Endothelial cell of umbilical vein (primary cell): Measurements from ENCODE around the gene SNRNP200. TPM values are rescaled to one million over a fixed set of nuclear protein-coding genes. Genes with fewer than 3 reads are reported as not detected.

ENCODE experiments used
- BruUV-seq: library from RNA; stranded (reverse); fragments of 400-500 nt; replicated peaks from 2 replicates; lab custom pipeline; 2021; lab: Mats Ljungman, UMichigan
- CTCF ChIA-PET: fragments of 300-600, 350-600 bp; sonication (Branson Sonifier 250); formaldehyde crosslinking; loops from one replicate; lab custom pipeline; 2021; ENCODE audit warnings: antibody characterized with exemption, inconsistent platforms; lab: Charles Lee
- POLR2A ChIA-PET: fragments of 300-600, 350-600 bp; sonication (Branson Sonifier 250); formaldehyde crosslinking; loops from one replicate; lab custom pipeline; 2021; ENCODE audit warnings: antibody characterized with exemption, inconsistent platforms; lab: Charles Lee
- DNase-seq: peaks from one replicate; pipeline ENCODE4 v3.0.0-alpha.2; 2011; ENCODE audit warnings: low read depth, low spot score
- FAIRE-seq: peaks from 2 replicates; lab custom pipeline; 2011; peaks lifted over from hg19 to GRCh38; lab: Jason Lieb, UNC
- H2AFZ ChIP-seq: 2 replicates; pipeline ENCODE4 v1.6.0; 2012; ENCODE audit warnings: low read depth, low read length, control low read depth, inconsistent platforms
- H3K27ac ChIP-seq: 2 replicates; pipeline ENCODE4 v1.5.1; 2011; ENCODE audit warnings: low read depth, mild to moderate bottlenecking, control low read depth, low read length, moderate library complexity; ENCODE audit not compliant: insufficient read depth
- H3K27me3 ChIP-seq, 2 experiments: 2 replicates each; pipeline versions ENCODE4 v1.6.0 to v1.6.1; 2011; ENCODE audit warnings: low read length in 2 of 2, mixed read lengths in 1 of 2; ENCODE audit not compliant: control insufficient read depth in 2 of 2, insufficient read depth in 2 of 2
- H3K36me3 ChIP-seq, 2 experiments: 2 replicates in 1 of 2; 3 replicates in 1 of 2; pipeline ENCODE4 v1.5.1; 2011; ENCODE audit warnings: low read length in 2 of 2, mild to moderate bottlenecking in 1 of 2, moderate library complexity in 1 of 2; ENCODE audit not compliant: control insufficient read depth in 2 of 2, insufficient read depth in 2 of 2; ENCODE audit errors: extremely low read depth in 1 of 2
- H3K4me1 ChIP-seq: 3 replicates; pipeline ENCODE4 v1.5.1; 2011; ENCODE audit warnings: mild to moderate bottlenecking, low read length; ENCODE audit not compliant: control insufficient read depth, insufficient read depth; ENCODE audit errors: extremely low read depth
- H3K4me2 ChIP-seq: 2 replicates; pipeline ENCODE4 v1.6.1; 2011; ENCODE audit warnings: low read length, control low read depth, mixed read lengths; ENCODE audit not compliant: insufficient read depth
- H3K4me3 ChIP-seq, 3 experiments: fragments of 200-600 bp in 1 of 3; sonication (generic), shearing (Covaris generic) in 1 of 3; replicated peaks in 1 of 3; 2 replicates each; pipeline ENCODE4 v1.5.1; 2011 to 2016; ENCODE audit warnings: control low read depth in 3 of 3, low read length in 3 of 3, mild to moderate bottlenecking in 2 of 3, inconsistent platforms in 1 of 3, low read depth in 1 of 3, moderate library complexity in 1 of 3; ENCODE audit not compliant: insufficient read depth in 1 of 3
- H3K79me2 ChIP-seq: 2 replicates; pipeline ENCODE4 v1.6.0; 2012; ENCODE audit warnings: low read length, inconsistent platforms; ENCODE audit not compliant: control insufficient read depth, insufficient read depth
- H3K9ac ChIP-seq: replicated peaks from 2 replicates; pipeline ENCODE3; 2011; ENCODE audit warnings: low read length, control low read depth; ENCODE audit not compliant: insufficient read depth; ENCODE audit errors: extremely low read depth
- H3K9me1 ChIP-seq: replicated peaks from 3 replicates; pipeline ENCODE4 v1.6.0; 2011; ENCODE audit warnings: mild to moderate bottlenecking, low read length; ENCODE audit not compliant: control insufficient read depth, insufficient read depth; ENCODE audit errors: extremely low read depth
- H3K9me3 ChIP-seq: replicated peaks from 2 replicates; pipeline ENCODE4 v1.5.1; 2012; ENCODE audit warnings: low read length, inconsistent platforms; ENCODE audit not compliant: control insufficient read depth, insufficient read depth
- H4K20me1 ChIP-seq: replicated peaks from 2 replicates; pipeline ENCODE3; 2011; ENCODE audit warnings: mild to moderate bottlenecking, low read length; ENCODE audit not compliant: control insufficient read depth, insufficient read depth; ENCODE audit errors: extremely low read depth
- EZH2 ChIP-seq: IDR thresholded peaks from 2 replicates; pipeline ENCODE4 v1.6.1; 2012; ENCODE audit warnings: borderline replicate concordance, low read depth, mild to moderate bottlenecking, moderate library complexity, low read length, inconsistent platforms; ENCODE audit not compliant: severe bottlenecking
- FOS ChIP-seq: IDR thresholded peaks from 2 replicates; pipeline ENCODE4 v1.6.1; 2011; ENCODE audit warnings: mild to moderate bottlenecking, low read length, moderate library complexity, borderline replicate concordance; ENCODE audit not compliant: insufficient read depth
- GATA2 ChIP-seq: IDR thresholded peaks from 2 replicates; pipeline ENCODE4 v1.7.0; 2011; ENCODE audit warnings: low read depth, mild to moderate bottlenecking, moderate library complexity, mixed read lengths, low read length; ENCODE audit not compliant: insufficient read length, insufficient read depth
- JUN ChIP-seq: IDR thresholded peaks from 2 replicates; pipeline ENCODE4 v1.6.1; 2011; ENCODE audit warnings: borderline replicate concordance, low read depth; ENCODE audit not compliant: insufficient read length, insufficient read depth
- MYC ChIP-seq: IDR thresholded peaks from one replicate; pipeline ENCODE4 v1.6.1; 2011; ENCODE audit warnings: mild to moderate bottlenecking, low read depth, low read length
- POLR2A ChIP-seq: IDR thresholded peaks from 2 replicates; pipeline ENCODE4 v1.6.1; 2012; ENCODE audit warnings: low read depth, mild to moderate bottlenecking, control low read depth, low read length
- POLR2AphosphoS5 ChIP-seq: IDR thresholded peaks from 2 replicates; pipeline ENCODE4 v1.6.1; 2012; ENCODE audit warnings: low read depth, mild to moderate bottlenecking, control low read depth, low read length, moderate library complexity; ENCODE audit not compliant: insufficient read depth
- dilution Hi-C: fragments of 300-500 bp; cut with MboI; formaldehyde crosslinking; loops from one replicate; pipeline ENCODE4 v1.15.0; 2019; ENCODE audit warnings: low sequenced_read_pairs; ENCODE audit not compliant: extremely low pct_ligation_motif_present
- intact Hi-C: fragments of 100-400 bp; cut with micrococcal nuclease; formaldehyde crosslinking; loops from one replicate; pipeline ENCODE4 v1.10.0; 2022
- polyA plus RNA-seq, 4 experiments: library from polyadenylated mRNA; depleted of rRNA in 3 of 4; stranded (reverse) in 3 of 4; unstranded in 1 of 4; fragments of >200 nt; gene quantifications; 2 replicates each; pipeline versions ENCODE4 v1.2.1 to v1.2.3, GENCODE V29; 2011 to 2012; ENCODE audit warnings: missing spikeins in 1 of 4
- total RNA-seq: library from RNA; stranded (reverse); gene quantifications from 2 replicates; pipeline ENCODE4 v1.2.3, GENCODE V29; 2021
- TF ChIP-seq, protein P1 (sequence below): IDR thresholded peaks from 2 replicates; pipeline ENCODE4 v1.6.1; 2011; ENCODE audit not compliant: insufficient read depth, insufficient read length
- TF ChIP-seq, protein P2 (sequence below), 2 donors: IDR thresholded peaks; 1 replicate in 1 of 2; 2 replicates in 1 of 2; pipeline ENCODE4 v1.5.1; 2011; ENCODE audit warnings: low read length in 2 of 2, mild to moderate bottlenecking in 2 of 2, moderate library complexity in 2 of 2, control low read depth in 1 of 2, inconsistent platforms in 1 of 2, low read depth in 1 of 2; ENCODE audit not compliant: insufficient read depth in 1 of 2; ENCODE audit errors: extremely low read depth in 1 of 2

SNRNP200 gene
- total and polyA plus RNA-seq, 2 donors (not counting 3 experiments of a cell fraction or from before 2014, with no cell fraction given) = 124 to 155 TPM

DNA sequence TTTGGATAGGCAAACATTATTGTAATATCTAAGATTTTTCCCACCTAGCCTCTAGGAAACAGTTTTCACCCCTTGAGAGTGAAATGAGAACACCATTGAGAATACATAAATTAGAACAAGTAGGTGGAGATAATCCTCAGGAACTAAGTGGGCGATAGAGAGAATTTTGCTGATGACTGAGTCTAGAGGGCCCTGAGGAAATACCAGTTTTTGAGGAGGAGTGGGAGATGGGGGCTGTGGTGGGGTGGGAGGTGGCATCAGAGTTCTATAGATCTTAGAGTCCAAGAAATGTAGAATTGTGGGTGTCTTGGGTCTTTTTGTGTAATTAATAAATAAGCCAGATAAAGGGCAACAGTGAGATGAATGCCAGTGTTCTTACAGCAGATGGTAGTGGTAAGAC is 42.0 kb upstream of the SNRNP200 start:
- Histone ChIP-seq H3K4me1 (no peaks in the 10 kb centered on the region), H3K4me3 (no peak overlapping the region), H3K27me3 (no peaks in the 10 kb centered on the region), H3K9me3 (no peaks in the 10 kb centered on the region), H4K20me1 (no peaks in the 10 kb centered on the region), H3K9me1 (no peaks in the 10 kb centered on the region), H3K4me2 (no peak overlapping the region), H3K9ac (no peak overlapping the region), H3K79me2 (no peaks in the 10 kb centered on the region), H2AFZ (no peak overlapping the region), H3K27ac (no peak overlapping the region), H3K36me3 (peaks cover 0 to 19% of the 10 kb centered on the region in 2 experiments)
- intact Hi-C loops (no loop called here), dilution Hi-C loops (no loop called here)
- TF ChIP-seq FOS = no peak
- TF ChIP-seq MYC = no peak
- no peak for TF ChIP-seq GATA2
- no peak for TF ChIP-seq JUN
- TF ChIP-seq, protein P1, sequence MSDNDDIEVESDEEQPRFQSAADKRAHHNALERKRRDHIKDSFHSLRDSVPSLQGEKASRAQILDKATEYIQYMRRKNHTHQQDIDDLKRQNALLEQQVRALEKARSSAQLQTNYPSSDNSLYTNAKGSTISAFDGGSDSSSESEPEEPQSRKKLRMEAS = no peak
- TF ChIP-seq POLR2AphosphoS5 = no peak
- TF ChIP-seq POLR2A = no peak
- TF ChIP-seq, protein P2, sequence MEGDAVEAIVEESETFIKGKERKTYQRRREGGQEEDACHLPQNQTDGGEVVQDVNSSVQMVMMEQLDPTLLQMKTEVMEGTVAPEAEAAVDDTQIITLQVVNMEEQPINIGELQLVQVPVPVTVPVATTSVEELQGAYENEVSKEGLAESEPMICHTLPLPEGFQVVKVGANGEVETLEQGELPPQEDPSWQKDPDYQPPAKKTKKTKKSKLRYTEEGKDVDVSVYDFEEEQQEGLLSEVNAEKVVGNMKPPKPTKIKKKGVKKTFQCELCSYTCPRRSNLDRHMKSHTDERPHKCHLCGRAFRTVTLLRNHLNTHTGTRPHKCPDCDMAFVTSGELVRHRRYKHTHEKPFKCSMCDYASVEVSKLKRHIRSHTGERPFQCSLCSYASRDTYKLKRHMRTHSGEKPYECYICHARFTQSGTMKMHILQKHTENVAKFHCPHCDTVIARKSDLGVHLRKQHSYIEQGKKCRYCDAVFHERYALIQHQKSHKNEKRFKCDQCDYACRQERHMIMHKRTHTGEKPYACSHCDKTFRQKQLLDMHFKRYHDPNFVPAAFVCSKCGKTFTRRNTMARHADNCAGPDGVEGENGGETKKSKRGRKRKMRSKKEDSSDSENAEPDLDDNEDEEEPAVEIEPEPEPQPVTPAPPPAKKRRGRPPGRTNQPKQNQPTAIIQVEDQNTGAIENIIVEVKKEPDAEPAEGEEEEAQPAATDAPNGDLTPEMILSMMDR (IDR thresholded peaks at IDR 0.05; ENCODE audit: extremely low read depth in 1 of 2, insufficient read depth in 1 of 2, low read depth in 1 of 2, low read length in 2 of 2) = no peak
- TF ChIP-seq EZH2 = no peak
- POLR2A ChIA-PET = no interaction called here
- CTCF ChIA-PET = interaction anchor here (2.7 kb wide), 1 partner anchor 26 kb away, joined by 8 read pairs; no protein-coding TSS in a partner anchor
- no peak for DNase-seq
- no TSS peak for BruUV-seq
- FAIRE-seq = no peak
